DOHH2 (cell line): ENCODE results near the gene TMEM156.

Experiments
- EZH2phosphoT487 ChIP-seq: fragments of 200-600 bp; sonication (generic); IDR thresholded peaks from 2 replicates; pipeline ENCODE4 v1.6.1; 2017; ENCODE audit warnings: borderline replicate concordance, mild to moderate bottlenecking, antibody characterized with exemption, low read length, moderate library complexity, mixed read lengths
- TF ChIP-seq, protein P1 (sequence below): fragments of 200-600 bp; sonication (generic); IDR thresholded peaks from one replicate; pipeline ENCODE4 v1.5.1; 2014; ENCODE audit warnings: antibody characterized with exemption, mild to moderate bottlenecking, low read depth, low read length; ENCODE audit not compliant: poor library complexity, severe bottlenecking

DNA sequence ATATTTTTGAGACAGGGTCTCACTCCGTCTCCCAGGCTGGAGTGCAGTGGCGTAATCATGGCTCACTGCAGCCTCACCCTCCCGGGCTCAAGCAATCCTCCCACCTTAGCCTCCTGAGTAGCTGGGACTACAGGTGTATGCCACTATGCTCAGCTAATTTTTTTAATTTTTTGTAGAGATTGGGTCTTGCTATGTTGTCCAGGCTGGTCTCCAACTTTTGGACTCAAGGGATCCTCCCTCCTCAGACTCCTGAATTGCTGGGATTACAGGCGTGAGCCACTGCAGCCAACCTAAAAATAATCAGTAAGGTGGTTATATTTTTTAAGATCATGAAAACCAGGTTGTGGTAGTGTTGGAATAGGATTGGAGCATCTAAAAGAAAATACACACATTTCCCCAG lies 38.1 kb downstream of the TMEM156 start:
- TF ChIP-seq, protein P1, sequence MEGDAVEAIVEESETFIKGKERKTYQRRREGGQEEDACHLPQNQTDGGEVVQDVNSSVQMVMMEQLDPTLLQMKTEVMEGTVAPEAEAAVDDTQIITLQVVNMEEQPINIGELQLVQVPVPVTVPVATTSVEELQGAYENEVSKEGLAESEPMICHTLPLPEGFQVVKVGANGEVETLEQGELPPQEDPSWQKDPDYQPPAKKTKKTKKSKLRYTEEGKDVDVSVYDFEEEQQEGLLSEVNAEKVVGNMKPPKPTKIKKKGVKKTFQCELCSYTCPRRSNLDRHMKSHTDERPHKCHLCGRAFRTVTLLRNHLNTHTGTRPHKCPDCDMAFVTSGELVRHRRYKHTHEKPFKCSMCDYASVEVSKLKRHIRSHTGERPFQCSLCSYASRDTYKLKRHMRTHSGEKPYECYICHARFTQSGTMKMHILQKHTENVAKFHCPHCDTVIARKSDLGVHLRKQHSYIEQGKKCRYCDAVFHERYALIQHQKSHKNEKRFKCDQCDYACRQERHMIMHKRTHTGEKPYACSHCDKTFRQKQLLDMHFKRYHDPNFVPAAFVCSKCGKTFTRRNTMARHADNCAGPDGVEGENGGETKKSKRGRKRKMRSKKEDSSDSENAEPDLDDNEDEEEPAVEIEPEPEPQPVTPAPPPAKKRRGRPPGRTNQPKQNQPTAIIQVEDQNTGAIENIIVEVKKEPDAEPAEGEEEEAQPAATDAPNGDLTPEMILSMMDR, result no peak
- TF ChIP-seq EZH2phosphoT487, result no peak
